GM12875 (cell line): ENCODE results near the gene GRIK4.

Experiments used
- H3K4me3 ChIP-seq: one replicate; pipeline ENCODE4 v1.5.1; 2011; ENCODE audit warnings: low read depth, low read length, control low read depth
- CTCF ChIP-seq: IDR thresholded peaks from 2 replicates; pipeline ENCODE4 v1.5.1; 2011; ENCODE audit warnings: low read depth, mild to moderate bottlenecking, control low read depth, inconsistent platforms, low read length, moderate library complexity, borderline replicate concordance; ENCODE audit not compliant: insufficient read depth

GRIK4 gene

GRCh38 chr11:120773501-120774031, 262.0 kb downstream of the GRIK4 start:
- no peak for TF ChIP-seq CTCF
- H3K4me3 ChIP-seq: no peak overlapping the region

- TF ChIP-seq CTCF: no peak
- H3K4me3 ChIP-seq: no peak overlapping the region
Observed at GRCh38 chr11:120774591-120775386, 263.2 kb downstream of the GRIK4 start.

GRCh38 chr11:120775986-120776951, 264.7 kb downstream of the GRIK4 start:
- no peak overlapping the region for H3K4me3 ChIP-seq
- TF ChIP-seq CTCF: no peak

GRCh38 chr11:120778685-120779490, 267.3 kb downstream of the GRIK4 start:
- no peak for TF ChIP-seq CTCF

GRCh38 chr11:120780239-120780638, 268.7 kb downstream of the GRIK4 start:
- no peak overlapping the region for H3K4me3 ChIP-seq
- TF ChIP-seq CTCF: no peak

More at GRCh38 chr11:120778685-120779490, 267.3 kb downstream of the GRIK4 start:
- H3K4me3 ChIP-seq: no peak overlapping the region

- no peak for TF ChIP-seq CTCF
Observed at GRCh38 chr11:120781486-120782120, 270.1 kb downstream of the GRIK4 start.

More at GRCh38 chr11:120781486-120782120, 270.1 kb downstream of the GRIK4 start:
- H3K4me3 ChIP-seq: no peak overlapping the region
